SU-DHL-6 (cell line): Measurements from ENCODE around the gene SEMA5A.

ENCODE experiments used
- H2AFZ ChIP-seq: fragments of 200-600 bp; sonication (generic); 2 replicates; pipeline ENCODE4 v1.6.1; 2014; ENCODE audit warnings: low read depth, mild to moderate bottlenecking, moderate library complexity, mixed read lengths, antibody characterized with exemption, low read length; ENCODE audit not compliant: severe bottlenecking
- H3F3A ChIP-seq: fragments of 200-600 bp; shearing (Covaris generic); 2 replicates; pipeline ENCODE4 v1.6.0; 2016; ENCODE audit warnings: antibody characterized with exemption, mild to moderate bottlenecking; ENCODE audit not compliant: insufficient read depth
- H3K27ac ChIP-seq: fragments of 200-600 bp; sonication (generic); 2 replicates; pipeline ENCODE4 v1.5.1; 2016; ENCODE audit warnings: low read depth, mild to moderate bottlenecking, low read length, moderate library complexity, mixed read lengths
- H3K27me3 ChIP-seq: fragments of 200-600 bp; sonication (generic), shearing (Covaris generic); 2 replicates; pipeline ENCODE4 v1.6.0; 2014; ENCODE audit warnings: mild to moderate bottlenecking, low read length
- H3K36me3 ChIP-seq: fragments of 200-600 bp; sonication (generic); 2 replicates; pipeline ENCODE4 v1.6.1; 2014; ENCODE audit warnings: mild to moderate bottlenecking, low read length, mixed read lengths
- H3K4me2 ChIP-seq: fragments of 300-600, 200-600 bp; shearing (Covaris generic), sonication (generic); 2 replicates; pipeline ENCODE4 v1.6.0; 2014; ENCODE audit warnings: low read length, low read depth, mild to moderate bottlenecking; ENCODE audit not compliant: poor library complexity, severe bottlenecking
- H3K4me3 ChIP-seq: fragments of 200-600 bp; sonication (generic); 2 replicates; pipeline ENCODE4 v1.5.1; 2014; ENCODE audit warnings: antibody characterized with exemption, low read length, mild to moderate bottlenecking, mixed read lengths; ENCODE audit not compliant: insufficient read depth, poor library complexity, severe bottlenecking
- H3K79me2 ChIP-seq: fragments of 200-600 bp; sonication (generic); 2 replicates; pipeline ENCODE4 v1.6.1; 2014; ENCODE audit warnings: mild to moderate bottlenecking, low read length, moderate library complexity; ENCODE audit not compliant: insufficient read depth
- H3K9ac ChIP-seq: fragments of 200-600 bp; sonication (generic); 2 replicates; pipeline ENCODE4 v1.7.0; 2014; ENCODE audit warnings: mild to moderate bottlenecking, low read length
- H3K9me2 ChIP-seq: fragments of 200-600 bp; sonication (generic); replicated peaks from 2 replicates; pipeline ENCODE4 v1.6.1; 2014; ENCODE audit warnings: low read length; ENCODE audit not compliant: insufficient read depth
- H3K9me3 ChIP-seq: fragments of 200-600 bp; sonication (generic); 2 replicates; pipeline ENCODE4 v1.6.1; 2014; ENCODE audit warnings: low read length, mixed read lengths; ENCODE audit not compliant: insufficient read depth
- H4K20me1 ChIP-seq: fragments of 200-600 bp; sonication (generic); 2 replicates; pipeline ENCODE4 v1.6.1; 2014; ENCODE audit warnings: low read depth, mild to moderate bottlenecking, antibody characterized with exemption, low read length, moderate library complexity, mixed read lengths
- CTCF ChIP-seq: fragments of 200-600 bp; sonication (generic); IDR thresholded peaks from one replicate; pipeline ENCODE4 v1.5.1; 2017; ENCODE audit warnings: antibody characterized with exemption, mild to moderate bottlenecking, low read length, moderate library complexity; ENCODE audit not compliant: insufficient read depth, poor library complexity, severe bottlenecking
- EZH2phosphoT487 ChIP-seq: fragments of 200-600 bp; sonication (generic), shearing (Covaris generic); conservative IDR thresholded peaks from 2 replicates; pipeline ENCODE4 v1.6.1; 2018; ENCODE audit warnings: mild to moderate bottlenecking, antibody characterized with exemption, low read length, moderate library complexity, mixed read lengths

Gene SEMA5A

GRCh38 chr5:9037048-9037447 is 508.8 kb downstream of the SEMA5A start:
- no peaks in the 10 kb centered on the region for H3F3A ChIP-seq
- no peaks in the 10 kb centered on the region for H3K79me2 ChIP-seq
- no peak overlapping the region for H3K27ac ChIP-seq
- H3K27me3 ChIP-seq, result no peaks in the 10 kb centered on the region
- TF ChIP-seq EZH2phosphoT487 (no peak), CTCF (no peak)
- no peak overlapping the region for H3K4me3 ChIP-seq
- H2AFZ ChIP-seq, result no peak overlapping the region
- no peaks in the 10 kb centered on the region for H3K9me3 ChIP-seq
- no peaks in the 10 kb centered on the region for H4K20me1 ChIP-seq
- no peaks in the 10 kb centered on the region for H3K36me3 ChIP-seq
- H3K9ac ChIP-seq, result no peak overlapping the region
- H3K9me2 ChIP-seq, result no peaks in the 10 kb centered on the region; the same call in 1 of the 2 replicates
- H3K4me2 ChIP-seq, result no peak overlapping the region

GRCh38 chr5:9035346-9035745 is 510.5 kb downstream of the SEMA5A start:
- no peaks in the 10 kb centered on the region for H3F3A ChIP-seq
- TF ChIP-seq CTCF (no peak), EZH2phosphoT487 (no peak)
- H3K79me2 ChIP-seq, result no peaks in the 10 kb centered on the region
- no peaks in the 10 kb centered on the region for H4K20me1 ChIP-seq
- no peaks in the 10 kb centered on the region; the same call in 1 of the 2 replicates for H3K9me2 ChIP-seq
- no peaks in the 10 kb centered on the region for H3K36me3 ChIP-seq
- no peak overlapping the region for H3K4me3 ChIP-seq
- H2AFZ ChIP-seq, result no peak overlapping the region
- no peak overlapping the region for H3K4me2 ChIP-seq
- H3K9me3 ChIP-seq, result no peaks in the 10 kb centered on the region
- H3K9ac ChIP-seq, result no peak overlapping the region
- no peaks in the 10 kb centered on the region for H3K27me3 ChIP-seq
- no peak overlapping the region for H3K27ac ChIP-seq

- Histone ChIP-seq H3K9me2 (no peaks in the 10 kb centered on the region; the same call in 1 of the 2 replicates), H3F3A (no peaks in the 10 kb centered on the region), H3K27ac (no peak overlapping the region), H3K9ac (no peak overlapping the region), H2AFZ (no peak overlapping the region), H3K27me3 (no peaks in the 10 kb centered on the region), H3K79me2 (no peaks in the 10 kb centered on the region), H4K20me1 (no peaks in the 10 kb centered on the region), H3K9me3 (no peaks in the 10 kb centered on the region), H3K36me3 (no peaks in the 10 kb centered on the region), H3K4me3 (no peak overlapping the region), H3K4me2 (no peak overlapping the region)
- TF ChIP-seq CTCF (no peak), EZH2phosphoT487 (no peak)
These were observed 511.2 kb downstream of the SEMA5A start for GRCh38 chr5:9034649-9035048.

GRCh38 chr5:9033524-9033923 is 512.4 kb downstream of the SEMA5A start:
- Histone ChIP-seq H3F3A (no peaks in the 10 kb centered on the region), H3K79me2 (no peaks in the 10 kb centered on the region), H3K9ac (no peak overlapping the region), H3K4me3 (no peak overlapping the region), H3K27me3 (no peaks in the 10 kb centered on the region), H3K36me3 (no peaks in the 10 kb centered on the region), H3K9me2 (no peaks in the 10 kb centered on the region; the same call in 1 of the 2 replicates), H4K20me1 (no peaks in the 10 kb centered on the region), H2AFZ (no peak overlapping the region), H3K4me2 (no peak overlapping the region), H3K27ac (no peak overlapping the region), H3K9me3 (no peaks in the 10 kb centered on the region)
- TF ChIP-seq CTCF (no peak), EZH2phosphoT487 (no peak)
